Loucy (cell line): Measurements from ENCODE around the gene STN1.

Experiments used
- H2AFZ ChIP-seq: fragments of 200-600 bp; sonication (generic); 2 replicates; pipeline ENCODE4 v1.6.0; 2016; ENCODE audit warnings: antibody characterized with exemption, mild to moderate bottlenecking, low read length, moderate library complexity
- H3F3A ChIP-seq: fragments of 200-600 bp; 2 replicates; pipeline ENCODE4 v1.6.0; 2016; ENCODE audit warnings: antibody characterized with exemption, low read depth, mild to moderate bottlenecking
- H3K27me3 ChIP-seq: fragments of 200-600 bp; sonication (generic); 2 replicates; pipeline ENCODE4 v1.6.1; 2014; ENCODE audit warnings: low read length, mild to moderate bottlenecking; ENCODE audit not compliant: insufficient read depth, poor library complexity, severe bottlenecking
- H3K36me3 ChIP-seq: fragments of 200-600 bp; sonication (generic); 2 replicates; pipeline ENCODE4 v1.6.1; 2016; ENCODE audit warnings: low read length; ENCODE audit not compliant: insufficient read depth
- H3K4me1 ChIP-seq: fragments of 200-600 bp; sonication (generic); 2 replicates; pipeline ENCODE4 v1.5.1; 2014; ENCODE audit warnings: low read length, mild to moderate bottlenecking; ENCODE audit not compliant: insufficient read depth, poor library complexity, severe bottlenecking
- H3K4me2 ChIP-seq: fragments of 200-600 bp; sonication (generic); 2 replicates; pipeline ENCODE4 v1.6.0; 2014; ENCODE audit warnings: antibody characterized with exemption, low read length, low read depth, mild to moderate bottlenecking; ENCODE audit not compliant: poor library complexity, severe bottlenecking
- H3K4me3 ChIP-seq: fragments of 200-600 bp; sonication (generic); 2 replicates; pipeline ENCODE4 v1.5.1; 2014; ENCODE audit warnings: low read length, mild to moderate bottlenecking, mixed read lengths; ENCODE audit not compliant: poor library complexity, severe bottlenecking
- H3K79me2 ChIP-seq: fragments of 200-600 bp; sonication (generic); 2 replicates; pipeline ENCODE4 v1.6.1; 2014; ENCODE audit warnings: low read length; ENCODE audit not compliant: insufficient read depth
- H3K9ac ChIP-seq: fragments of 200-600 bp; sonication (generic); 2 replicates; pipeline ENCODE4 v1.6.0; 2014; ENCODE audit warnings: mild to moderate bottlenecking, low read depth, low read length, moderate library complexity; ENCODE audit not compliant: poor library complexity, severe bottlenecking
- H3K9me2 ChIP-seq: fragments of 200-600 bp; sonication (generic); replicated peaks from 2 replicates; pipeline ENCODE4 v1.6.1; 2016; ENCODE audit warnings: low read depth, low read length, mixed read lengths
- H3K9me3 ChIP-seq: fragments of 200-600 bp; sonication (generic); 2 replicates; pipeline ENCODE4 v1.6.1; 2014; ENCODE audit warnings: mild to moderate bottlenecking, antibody characterized with exemption, low read length, low read depth; ENCODE audit not compliant: insufficient read depth
- H4K20me1 ChIP-seq: fragments of 200-600 bp; sonication (generic); 2 replicates; pipeline ENCODE4 v1.6.0; 2014; ENCODE audit warnings: antibody characterized with exemption, low read length, mild to moderate bottlenecking; ENCODE audit not compliant: insufficient read depth, poor library complexity, severe bottlenecking
- CTCF ChIP-seq: fragments of 200-600 bp; sonication (generic); conservative IDR thresholded peaks from 2 replicates; pipeline ENCODE4 v1.5.1; 2014; ENCODE audit warnings: mild to moderate bottlenecking, antibody characterized with exemption, low read length
- EZH2phosphoT487 ChIP-seq: fragments of 200-600 bp; IDR thresholded peaks from 2 replicates; pipeline ENCODE4 v1.6.1; 2018; ENCODE audit warnings: antibody characterized with exemption, mild to moderate bottlenecking, moderate library complexity, borderline replicate concordance

STN1 gene

GRCh38 chr10:103929381-103929921, 11.5 kb upstream of the STN1 start:
- Histone ChIP-seq H3F3A (no peaks in the 10 kb centered on the region), H2AFZ (no peak overlapping the region), H3K9me2 (no peaks in the 10 kb centered on the region), H3K36me3 (no peaks in the 10 kb centered on the region), H3K4me1 (no peaks in the 10 kb centered on the region), H4K20me1 (no peaks in the 10 kb centered on the region), H3K27me3 (no peaks in the 10 kb centered on the region), H3K4me2 (no peak overlapping the region), H3K4me3 (no peak overlapping the region), H3K9ac (no peak overlapping the region), H3K79me2 (no peaks in the 10 kb centered on the region), H3K9me3 (no peaks in the 10 kb centered on the region)
- TF ChIP-seq CTCF (no peak), EZH2phosphoT487 (no peak)

- Histone ChIP-seq H4K20me1 (no peaks in the 10 kb centered on the region), H2AFZ (no peak overlapping the region), H3K27me3 (no peaks in the 10 kb centered on the region), H3K36me3 (no peaks in the 10 kb centered on the region), H3K9ac (no peak overlapping the region), H3K4me3 (no peak overlapping the region), H3K9me3 (no peaks in the 10 kb centered on the region), H3K4me2 (no peak overlapping the region), H3K9me2 (no peaks in the 10 kb centered on the region), H3F3A (no peaks in the 10 kb centered on the region), H3K4me1 (no peaks in the 10 kb centered on the region), H3K79me2 (no peaks in the 10 kb centered on the region)
- TF ChIP-seq CTCF (no peak), EZH2phosphoT487 (no peak)
These were observed 10.8 kb upstream of the STN1 start for GRCh38 chr10:103928784-103929183.

GRCh38 chr10:103926722-103927319, 8.8 kb upstream of the STN1 start:
- H3K4me3 ChIP-seq = no peak overlapping the region
- no peaks in the 10 kb centered on the region for H3K79me2 ChIP-seq
- H3K4me1 ChIP-seq = no peaks in the 10 kb centered on the region
- no peaks in the 10 kb centered on the region for H4K20me1 ChIP-seq
- no peak overlapping the region for H2AFZ ChIP-seq
- no peaks in the 10 kb centered on the region for H3K9me3 ChIP-seq
- H3F3A ChIP-seq = no peaks in the 10 kb centered on the region
- H3K4me2 ChIP-seq = no peak overlapping the region
- no peak overlapping the region for H3K9ac ChIP-seq
- no peaks in the 10 kb centered on the region for H3K27me3 ChIP-seq
- no peaks in the 10 kb centered on the region for H3K9me2 ChIP-seq
- H3K36me3 ChIP-seq = no peaks in the 10 kb centered on the region
- TF ChIP-seq EZH2phosphoT487 (no peak), CTCF (peak; percentile 34)
